GM18499 (cell line): ENCODE data around the gene PPIL1.

ENCODE experiments used
- ATAC-seq: cut with Tn5 transposase; IDR thresholded peaks from one replicate; pipeline ENCODE4 v1.9.1; 2021; ENCODE audit warnings: moderate number of reproducible peaks; ENCODE audit not compliant: insufficient read depth, unreplicated experiment

The PPIL1 gene

DNA sequence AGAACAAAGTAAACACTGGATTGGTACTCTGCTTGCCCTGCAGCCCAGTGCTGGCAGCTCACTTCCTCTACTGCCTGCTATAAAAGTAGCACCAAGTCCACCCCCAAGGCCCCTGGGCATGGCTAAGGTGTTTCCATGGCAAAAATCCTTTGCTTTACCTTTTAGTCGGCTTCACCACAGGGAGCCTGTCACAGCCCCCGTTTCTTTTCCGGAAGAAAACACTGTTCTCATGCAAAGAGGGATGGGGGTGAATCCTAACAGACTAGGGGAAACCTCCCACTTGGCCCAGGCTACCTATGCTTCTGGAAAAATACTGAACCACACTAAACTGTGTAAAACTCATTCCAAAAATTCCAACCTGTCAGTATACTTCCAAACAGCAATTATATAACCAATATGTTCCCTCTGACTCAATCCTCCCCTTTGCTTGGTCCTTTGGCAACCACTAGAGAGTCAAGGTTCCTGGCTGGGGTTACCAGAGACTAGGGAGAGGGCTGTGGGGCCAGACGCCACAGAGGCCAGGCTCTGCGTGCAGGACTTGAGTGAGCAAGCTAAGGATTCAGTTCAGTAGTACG, 16.1 kb downstream of the PPIL1 start:
- ATAC-seq, result no peak

DNA sequence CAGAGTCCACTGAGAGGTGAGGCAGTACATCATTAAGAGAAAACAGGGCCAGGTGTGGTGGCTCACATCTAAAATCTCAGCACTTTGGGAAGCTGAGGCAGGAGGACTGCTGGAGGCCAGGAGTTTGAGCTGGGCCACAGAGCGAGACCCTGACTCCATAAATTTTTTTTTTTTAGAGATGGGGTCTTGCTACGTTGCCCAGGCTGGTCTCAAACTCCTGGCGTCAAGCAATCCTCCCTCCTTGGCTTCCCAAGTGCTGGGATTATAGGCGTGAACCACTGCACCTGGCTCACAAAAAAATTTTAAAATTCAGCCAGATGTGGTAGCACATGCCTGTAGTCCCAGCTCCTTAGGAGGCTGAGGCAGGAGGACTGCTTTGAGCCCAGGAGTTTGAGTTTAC, 17.3 kb downstream of the PPIL1 start:
- ATAC-seq, result no peak

DNA sequence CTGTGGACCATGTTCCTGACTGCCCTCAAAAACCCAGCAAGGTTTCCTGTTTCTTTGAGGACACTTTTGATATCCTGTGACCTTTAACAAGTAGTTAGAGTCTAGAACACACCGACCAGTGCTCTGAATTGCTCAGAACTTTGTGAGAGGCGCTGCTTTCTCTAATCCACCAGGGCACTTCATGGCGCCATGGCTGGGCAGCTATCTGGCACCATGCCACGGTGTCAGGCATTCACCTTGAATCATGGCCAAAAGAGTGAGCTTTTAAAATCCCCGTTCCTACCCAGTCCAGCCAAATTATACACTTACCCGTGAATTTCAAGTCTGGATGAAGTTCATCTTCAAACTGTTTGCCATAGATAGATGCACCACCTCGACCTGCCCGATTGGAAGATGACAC, 18.3 kb downstream of the PPIL1 start:
- no peak for ATAC-seq

DNA sequence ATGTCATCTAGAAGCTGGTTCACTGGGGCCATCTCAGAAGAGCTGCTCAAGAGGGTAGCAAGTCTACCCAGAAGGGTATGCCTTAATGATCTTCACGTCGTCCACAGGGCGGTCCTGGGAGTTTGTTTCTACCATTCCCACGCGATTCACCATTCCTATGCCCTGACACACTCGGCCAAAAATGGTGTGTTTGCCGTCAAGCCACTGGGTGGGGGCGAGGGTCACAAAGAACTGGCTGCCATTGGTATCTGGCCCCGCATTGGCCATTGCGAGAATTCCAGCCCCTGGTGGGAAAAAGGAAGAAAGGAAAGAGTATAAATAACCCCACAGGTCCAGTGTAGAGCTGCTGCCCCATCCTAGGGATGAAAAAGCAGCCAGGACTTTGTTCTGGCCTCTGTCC, 18.9 kb downstream of the PPIL1 start:
- ATAC-seq, result no peak

DNA sequence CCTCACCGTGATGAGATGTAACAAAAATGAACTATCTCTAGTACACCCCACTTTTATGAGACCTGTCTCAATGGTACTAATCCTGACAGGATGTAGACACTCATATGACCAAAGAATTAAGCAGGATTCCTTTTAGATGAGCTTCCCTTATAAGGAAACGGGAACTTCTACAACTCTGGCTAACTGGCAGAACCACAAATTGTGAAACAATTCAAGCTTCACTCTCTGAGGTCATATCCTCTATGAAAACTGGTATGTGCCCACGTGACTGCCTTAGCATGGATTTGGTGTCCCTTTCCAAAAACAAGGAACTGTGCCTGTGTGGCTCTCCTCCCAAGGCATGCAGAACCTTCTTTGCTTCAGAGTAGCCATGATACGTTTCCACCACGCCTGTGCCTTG, 21.3 kb downstream of the PPIL1 start:
- no peak for ATAC-seq

DNA sequence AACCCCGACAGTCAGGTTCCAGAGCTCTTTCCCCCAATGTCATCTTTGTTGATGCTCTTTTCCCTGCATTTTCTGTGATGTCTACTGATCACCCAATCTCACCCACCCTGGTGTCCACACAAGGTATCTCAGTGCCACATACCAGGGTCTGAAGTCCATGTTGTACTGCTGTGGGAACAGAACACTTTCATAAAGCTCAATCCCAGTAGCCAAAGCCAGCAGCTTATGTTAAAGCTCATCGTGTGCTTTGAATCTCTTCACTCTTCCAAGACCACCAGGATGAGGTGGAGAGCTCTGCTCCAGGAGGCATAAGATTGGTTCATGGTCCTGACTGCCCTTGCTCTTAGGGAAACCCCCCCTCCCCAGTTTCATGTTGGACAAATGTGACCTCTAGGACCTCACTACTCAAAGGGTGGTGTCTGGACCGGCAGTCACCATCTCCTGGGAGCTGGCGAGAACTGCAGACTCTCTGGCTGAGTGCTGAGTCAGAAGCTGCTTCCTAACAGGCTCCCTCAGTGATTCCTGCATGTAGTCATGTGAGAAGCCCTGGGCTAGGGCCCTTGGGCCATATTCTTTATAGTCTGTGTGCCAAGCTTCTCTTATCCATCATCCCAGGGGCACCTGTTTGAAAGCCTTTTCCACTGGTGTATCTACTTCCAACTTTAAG, 22.0 kb downstream of the PPIL1 start:
- ATAC-seq, result no peak

DNA sequence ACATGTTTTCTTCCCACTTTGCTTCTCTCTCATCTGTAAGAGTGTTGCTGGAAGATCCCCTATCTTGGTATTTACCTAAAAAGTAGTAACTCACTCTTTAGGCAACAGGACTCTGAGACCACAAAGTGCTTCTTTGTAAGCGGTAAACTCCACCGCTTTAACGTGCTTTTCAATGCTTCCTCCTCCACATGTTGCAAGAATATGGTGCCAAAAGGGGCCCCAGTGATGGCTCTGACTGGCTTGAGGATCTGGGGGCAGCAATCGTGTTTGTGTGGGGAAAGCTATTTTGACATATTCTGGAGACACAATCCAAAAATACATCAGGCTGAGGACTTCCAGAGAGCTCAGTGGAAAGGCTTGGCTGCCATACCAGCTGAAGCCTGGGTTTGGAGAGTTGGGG, 23.0 kb downstream of the PPIL1 start:
- no peak for ATAC-seq

DNA sequence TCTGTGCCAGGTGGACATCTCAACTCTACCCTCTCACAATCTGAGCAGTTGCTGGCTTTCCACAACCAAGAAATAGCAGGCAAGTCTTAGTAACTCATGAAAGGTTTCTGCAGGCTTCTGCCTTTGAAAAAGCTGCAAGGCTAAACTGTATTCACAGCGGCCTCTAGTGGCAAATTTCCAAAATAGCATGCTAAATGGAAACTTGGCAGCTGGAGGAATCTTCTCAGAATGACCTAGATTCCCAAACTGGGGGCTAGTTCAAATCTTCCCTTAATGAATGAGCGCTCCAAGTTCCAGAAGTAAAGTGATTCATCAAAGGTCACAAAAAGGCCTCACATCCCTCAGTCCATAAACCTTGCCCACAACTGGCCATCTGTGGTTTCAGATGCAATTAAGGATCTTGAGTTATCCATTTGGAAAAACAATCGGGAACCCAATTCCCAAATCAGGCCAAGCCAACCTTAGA, 23.4 kb downstream of the PPIL1 start:
- no peak for ATAC-seq

DNA sequence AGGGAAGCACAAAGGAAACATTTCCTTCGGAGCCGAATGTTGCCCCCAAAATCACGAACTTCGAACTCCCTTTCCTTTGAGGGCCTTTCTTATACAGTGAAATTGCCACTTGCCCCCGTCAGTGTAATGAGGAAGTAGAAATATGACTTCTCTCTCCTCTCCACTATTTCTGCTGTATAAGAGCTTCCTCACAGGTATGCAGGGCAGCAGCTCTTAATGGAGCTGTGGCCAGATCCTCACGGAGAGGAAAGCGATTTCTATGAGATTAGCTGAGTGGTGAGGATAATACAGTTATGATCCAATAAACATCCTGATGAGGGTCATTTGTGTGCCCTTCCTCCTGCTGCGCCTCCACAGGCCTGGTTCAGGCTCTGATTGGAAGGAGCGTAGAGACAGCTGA, 24.6 kb downstream of the PPIL1 start:
- no peak for ATAC-seq

DNA sequence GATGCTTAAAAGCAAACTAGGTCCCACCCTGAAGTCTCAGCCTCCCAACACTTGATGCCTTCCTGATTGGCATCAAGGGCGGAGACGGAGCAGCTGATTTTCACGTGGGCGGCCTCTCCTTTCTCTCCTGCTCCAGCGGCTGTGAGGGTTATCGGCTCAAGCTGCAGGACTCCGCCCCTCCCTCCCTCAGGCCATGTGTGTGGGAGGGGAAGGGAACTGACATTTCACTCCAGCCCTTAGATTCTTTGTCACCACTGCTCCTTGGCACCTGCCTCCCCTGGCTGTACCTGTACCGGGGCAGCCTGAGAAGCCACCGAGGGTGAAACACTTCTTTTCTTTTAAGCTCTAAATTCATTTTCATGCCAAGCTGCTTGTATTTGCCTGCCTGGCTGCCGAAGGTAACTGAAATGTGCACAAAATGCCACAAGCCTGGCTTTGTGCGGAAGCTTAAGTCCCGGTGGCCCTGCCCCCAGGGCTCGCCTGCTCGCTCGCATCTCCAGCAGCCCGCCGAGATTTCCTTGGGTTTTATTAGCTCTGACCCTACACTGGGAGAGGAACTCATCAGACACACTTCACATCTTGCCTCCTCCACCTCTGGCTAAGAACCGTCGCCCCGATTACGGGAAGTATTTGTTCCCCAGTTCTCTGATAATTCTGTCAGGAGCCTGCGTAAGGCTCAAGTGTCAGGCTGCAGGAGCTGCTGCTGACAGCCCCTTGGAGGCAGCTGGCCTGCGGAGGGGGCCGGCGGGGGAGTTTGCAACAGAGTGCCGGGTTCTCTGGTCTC, 25.8 kb downstream of the PPIL1 start:
- no peak for ATAC-seq

DNA sequence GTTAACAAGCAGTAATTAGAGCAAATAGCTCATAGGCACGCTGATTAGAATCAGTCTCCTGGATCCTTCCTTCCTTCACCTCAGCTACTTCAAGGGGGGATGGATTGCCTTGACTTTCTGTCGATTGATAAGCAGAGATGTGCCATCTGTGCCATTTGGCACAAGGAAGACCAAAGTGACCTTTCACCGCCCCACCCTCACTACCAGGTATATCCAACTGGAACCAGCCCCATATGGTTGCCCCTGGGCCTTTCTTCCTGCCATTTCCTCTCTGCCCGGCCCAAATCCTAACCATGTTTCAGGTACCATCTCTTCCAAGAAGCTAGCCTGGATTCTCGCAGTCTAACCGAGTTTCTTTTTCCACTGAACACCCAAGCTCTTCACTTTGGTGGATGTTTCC, 26.6 kb downstream of the PPIL1 start:
- no peak for ATAC-seq

DNA sequence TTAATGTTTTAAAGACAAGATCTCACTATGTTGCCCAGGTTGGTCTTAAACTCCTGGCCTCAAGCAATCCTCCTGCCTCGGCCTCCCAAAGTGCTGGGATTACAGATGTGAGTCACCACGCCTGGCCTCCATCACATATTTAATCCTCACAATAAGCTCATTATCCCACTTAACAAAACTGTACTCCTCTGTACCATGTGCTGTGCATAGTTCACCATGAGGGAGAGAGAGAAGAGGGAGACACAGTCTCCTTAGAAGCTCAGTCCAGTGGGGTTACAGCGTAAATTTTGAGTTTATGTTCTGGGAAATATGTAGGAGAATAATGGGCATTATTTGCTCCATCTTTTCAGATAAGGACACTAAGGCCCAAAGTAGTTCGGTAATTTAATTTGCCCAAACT, 27.5 kb downstream of the PPIL1 start:
- no peak for ATAC-seq

DNA sequence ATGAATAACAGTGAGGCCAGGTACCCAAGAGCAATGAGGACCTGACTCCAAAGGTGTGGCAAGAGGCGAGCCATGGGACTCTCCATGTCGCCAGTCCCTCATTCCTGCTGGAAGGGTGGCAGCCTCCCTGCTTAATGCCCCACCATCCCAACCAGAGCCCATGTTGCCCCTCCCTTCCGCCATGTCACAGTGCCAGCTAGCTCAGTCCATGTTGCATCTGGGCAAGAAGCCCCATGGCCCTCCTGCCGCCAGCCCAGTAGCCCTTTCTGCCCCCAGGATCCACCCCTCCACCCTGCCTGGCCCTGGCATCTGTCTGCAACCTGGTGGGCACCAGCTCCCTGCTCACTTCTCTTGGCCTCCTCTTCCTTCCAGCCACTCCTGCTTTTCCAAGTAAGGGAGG, 29.4 kb downstream of the PPIL1 start:
- ATAC-seq, result no peak

DNA sequence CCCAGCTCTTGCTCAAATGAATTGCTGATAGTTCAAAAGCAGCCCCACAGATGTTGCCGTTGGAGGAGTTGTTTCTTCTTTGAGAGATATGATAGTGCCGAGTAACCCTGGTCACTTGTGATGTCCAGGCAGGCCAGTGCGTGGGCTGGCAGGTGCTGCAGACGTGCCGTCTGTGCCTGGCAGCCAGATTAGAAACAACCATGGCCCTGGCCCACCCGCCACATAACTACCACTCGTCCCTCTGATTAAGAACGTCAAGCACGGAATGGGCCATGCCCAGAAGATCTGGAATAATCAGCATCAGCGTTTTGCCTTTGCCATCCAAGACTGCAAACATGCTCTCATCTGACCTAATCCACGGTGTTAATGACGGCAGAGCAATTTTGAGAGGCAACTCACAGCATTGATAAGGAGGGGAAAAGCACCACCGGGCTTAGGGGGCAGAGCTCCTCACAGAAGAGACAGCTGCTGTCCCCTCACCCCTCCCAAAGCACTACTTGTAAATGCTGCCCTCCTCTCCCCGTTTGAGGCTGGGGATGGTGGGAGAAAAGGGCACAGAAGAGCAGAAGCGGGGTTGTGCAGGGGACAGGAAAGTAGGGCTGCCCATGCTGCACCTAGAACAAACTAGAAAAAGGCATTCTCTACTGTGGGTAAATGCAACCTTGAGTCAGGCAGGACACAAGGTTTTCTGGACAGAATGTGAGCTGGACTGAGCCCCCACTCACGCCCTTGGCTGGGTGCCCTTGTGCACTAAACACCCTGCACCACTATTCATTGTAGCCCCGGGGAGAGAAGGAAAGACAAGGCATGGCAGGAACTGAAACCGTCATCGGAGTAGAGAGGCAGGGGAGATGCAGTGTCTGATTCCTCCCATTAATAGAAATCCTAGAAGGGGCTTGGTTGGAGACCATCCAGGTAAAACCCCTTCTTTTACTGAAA, 30.1 kb downstream of the PPIL1 start:
- ATAC-seq, result no peak

DNA sequence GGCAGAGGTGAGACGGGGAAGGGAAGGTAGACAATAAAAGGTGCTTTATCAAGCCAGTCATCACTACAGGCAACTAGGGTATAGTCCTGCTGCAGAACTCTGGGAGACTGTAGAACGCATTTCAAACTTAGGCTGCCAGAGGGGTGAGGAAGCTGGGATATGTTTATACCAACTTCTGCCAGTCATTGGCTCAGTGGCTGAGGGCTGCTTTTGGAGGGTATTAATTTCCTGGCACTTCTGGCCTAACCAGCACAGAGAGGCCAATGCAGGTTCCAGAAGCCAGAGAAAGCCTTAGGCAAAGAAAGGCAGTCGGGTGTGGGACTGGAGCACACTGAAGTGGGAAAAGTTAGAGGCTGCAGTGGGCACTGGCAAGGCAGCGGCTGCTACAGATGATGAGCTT, 31.4 kb downstream of the PPIL1 start:
- ATAC-seq, result no peak

DNA sequence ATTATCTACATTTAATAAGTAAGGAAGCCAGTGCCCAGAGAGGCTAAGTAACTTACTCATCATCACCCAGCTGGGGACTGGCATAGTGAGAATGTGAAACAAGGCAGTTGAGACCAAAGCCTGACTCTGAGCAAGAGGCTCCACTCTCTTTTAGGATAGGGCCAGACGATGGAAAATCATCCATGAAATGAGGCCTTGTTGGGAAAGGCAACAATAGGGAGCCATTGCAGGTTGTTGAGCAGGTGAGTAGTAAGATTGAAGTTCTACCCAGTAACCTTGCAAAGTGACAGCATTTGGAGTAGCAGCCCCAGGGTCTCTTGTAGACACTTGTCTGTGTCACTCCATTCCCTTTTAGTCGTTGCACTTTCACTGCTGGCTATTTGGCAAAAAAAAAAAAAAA, 32.8 kb downstream of the PPIL1 start:
- ATAC-seq, result no peak

DNA sequence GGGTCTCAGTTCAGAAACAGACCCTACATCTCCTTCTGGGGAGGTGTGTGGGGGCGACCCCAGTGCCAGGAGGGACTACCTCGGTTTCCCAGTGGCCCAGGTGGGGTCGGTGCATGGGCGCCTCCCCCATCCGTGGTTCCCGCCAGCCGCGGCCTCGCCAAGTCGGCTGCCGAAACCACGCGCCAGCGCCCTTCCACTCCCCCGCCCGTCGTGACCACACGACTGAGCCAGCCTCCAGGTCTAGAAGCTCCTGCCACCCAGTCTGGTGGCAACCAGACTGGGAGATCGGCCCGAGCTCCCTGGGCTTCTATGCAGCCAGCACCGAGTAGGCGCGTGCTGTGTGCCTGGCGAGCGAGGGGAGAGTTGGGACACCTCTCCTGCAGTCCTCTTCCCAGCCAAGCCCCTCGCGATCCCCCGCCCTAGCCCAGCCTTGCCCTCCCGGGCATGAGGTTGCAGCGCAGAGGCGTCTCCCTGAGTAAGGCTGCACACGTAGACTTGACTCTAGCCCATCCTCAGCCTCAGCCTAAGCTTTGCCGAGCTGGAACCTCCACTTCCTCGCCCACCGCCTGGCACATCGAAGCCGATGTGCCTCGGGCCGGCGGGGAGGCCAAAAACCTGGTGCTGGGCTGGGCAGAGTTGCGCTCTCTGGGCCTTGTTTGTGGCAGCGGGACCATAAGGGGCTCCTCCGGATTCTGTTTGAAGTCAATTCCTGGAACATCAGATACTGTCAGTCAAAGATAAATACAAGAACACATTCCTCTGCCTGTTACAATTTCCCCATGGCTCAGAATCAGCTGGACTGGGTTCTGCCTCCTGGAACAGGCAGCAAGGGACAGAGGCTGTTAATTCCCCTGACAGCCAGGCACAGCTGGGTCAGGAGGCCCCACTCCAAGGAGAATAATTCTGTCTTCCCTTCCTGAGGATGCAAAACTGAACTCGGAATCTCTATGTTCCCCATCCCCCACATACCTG, 33.9 kb downstream of the PPIL1 start:
- no peak for ATAC-seq

DNA sequence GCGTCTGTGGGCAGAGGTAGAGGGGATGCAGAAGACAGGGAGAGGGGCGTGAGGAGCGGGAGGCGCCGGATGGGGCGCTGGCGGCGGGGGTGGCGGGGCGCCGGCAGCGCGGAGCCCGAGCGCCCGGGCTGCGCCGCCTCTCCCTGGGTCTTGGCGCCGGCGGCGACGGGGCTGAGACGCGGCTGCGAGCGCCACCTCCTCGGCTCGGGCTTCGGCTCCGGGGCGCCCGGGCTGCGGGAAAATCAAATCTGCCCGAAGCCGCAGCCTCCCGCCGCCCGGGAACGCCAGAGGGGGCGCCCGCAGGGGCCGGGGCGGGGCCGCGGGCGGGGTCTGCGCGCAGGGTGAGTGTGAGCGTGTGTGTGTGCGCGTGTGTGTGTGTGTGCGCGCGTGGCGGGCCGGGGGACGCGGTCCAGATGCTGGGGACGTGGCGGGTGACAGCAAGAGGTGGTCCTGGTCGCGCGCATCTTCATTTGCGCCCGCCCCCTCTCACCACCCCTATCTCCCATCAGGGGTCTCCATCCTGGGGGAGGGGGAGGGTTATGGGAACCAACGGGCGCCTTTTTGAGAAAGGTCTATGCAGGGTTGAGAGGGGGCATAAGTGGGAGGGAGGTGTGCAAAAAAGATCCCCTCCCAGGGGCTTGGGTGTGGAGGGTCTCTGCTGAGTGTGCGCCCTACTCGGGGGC, 34.7 kb downstream of the PPIL1 start:
- no peak for ATAC-seq
